CD14-positive monocyte (primary cell): ENCODE results near the gene VPS37B. TPM values are rescaled to one million over a fixed set of nuclear protein-coding genes. Genes with fewer than 3 reads are reported as not detected.

Experiments used
- DNase-seq, 3 donors: peaks; one replicate each; pipeline ENCODE4 v3.0.0-alpha.2; 2011 to 2022
- H2AFZ ChIP-seq: 2 replicates; pipeline ENCODE4 v1.6.0; 2012; ENCODE audit warnings: mild to moderate bottlenecking, low read depth, low read length, inconsistent platforms; ENCODE audit not compliant: insufficient read depth, poor library complexity, severe bottlenecking
- H3K27ac ChIP-seq, 2 donors: 1 replicate in 1 of 2; 2 replicates in 1 of 2; pipeline ENCODE4 v1.5.1; 2012 to 2013; ENCODE audit warnings: low read length in 2 of 2, control low read depth in 1 of 2, inconsistent platforms in 1 of 2, low read depth in 1 of 2, mild to moderate bottlenecking in 1 of 2
- H3K27me3 ChIP-seq, 2 donors: one replicate each; pipeline versions ENCODE4 v1.6.0 to v1.6.1; 2011 to 2013; ENCODE audit warnings: low read length in 2 of 2; ENCODE audit not compliant: control insufficient read depth in 2 of 2, insufficient read depth in 2 of 2
- H3K36me3 ChIP-seq, 2 donors: replicated peaks in 1 of 2; 1 replicate in 1 of 2; 2 replicates in 1 of 2; pipeline versions ENCODE4 v1.5.1 to v1.6.1; 2012 to 2013; ENCODE audit warnings: low read length in 2 of 2, control low read depth in 1 of 2, inconsistent platforms in 1 of 2, mild to moderate bottlenecking in 1 of 2; ENCODE audit not compliant: insufficient read depth in 2 of 2, control insufficient read depth in 1 of 2
- H3K4me1 ChIP-seq, 2 donors: 1 replicate in 1 of 2; 2 replicates in 1 of 2; pipeline versions ENCODE4 v1.5.1 to v1.6.1; 2012 to 2013; ENCODE audit warnings: low read length in 2 of 2, control low read depth in 1 of 2, inconsistent platforms in 1 of 2, mild to moderate bottlenecking in 1 of 2, moderate library complexity in 1 of 2; ENCODE audit not compliant: insufficient read depth in 2 of 2, control insufficient read depth in 1 of 2
- H3K4me2 ChIP-seq: replicated peaks from 2 replicates; pipeline ENCODE3; 2012; ENCODE audit warnings: low read length, moderate library complexity, mild to moderate bottlenecking; ENCODE audit not compliant: poor library complexity, severe bottlenecking; ENCODE audit errors: extremely low read depth
- H3K4me3 ChIP-seq, 3 experiments: fragments of 200-600 bp in 1 of 3; sonication (generic) in 1 of 3; replicated peaks in 1 of 3; 1 replicate in 2 of 3; 2 replicates in 1 of 3; pipeline ENCODE4 v1.5.1; 2011 to 2013; ENCODE audit warnings: low read length in 3 of 3, mild to moderate bottlenecking in 3 of 3, control low read depth in 2 of 3, low read depth in 2 of 3, inconsistent platforms in 1 of 3, moderate library complexity in 1 of 3
- H3K79me2 ChIP-seq: 2 replicates; pipeline ENCODE4 v1.6.0; 2012; ENCODE audit warnings: mild to moderate bottlenecking, control low read depth, inconsistent platforms, low read length, moderate library complexity; ENCODE audit not compliant: insufficient read depth
- H3K9ac ChIP-seq: 2 replicates; pipeline ENCODE4 v1.6.0; 2017; ENCODE audit warnings: low read length, mild to moderate bottlenecking; ENCODE audit not compliant: insufficient read depth, poor library complexity, severe bottlenecking
- H3K9me3 ChIP-seq, 2 donors: replicated peaks in 1 of 2; 1 replicate in 1 of 2; 2 replicates in 1 of 2; pipeline versions ENCODE4 v1.5.1 to v1.6.1; 2012 to 2013; ENCODE audit warnings: low read length in 2 of 2, control low read depth in 1 of 2; ENCODE audit not compliant: control insufficient read depth in 1 of 2, insufficient read depth in 1 of 2
- H4K20me1 ChIP-seq: 2 replicates; pipeline ENCODE4 v1.6.0; 2012; ENCODE audit warnings: mild to moderate bottlenecking, low read length, control low read depth, moderate library complexity; ENCODE audit not compliant: insufficient read depth
- H3K27ac Mint-ChIP-seq, 7 donors: one replicate each; pipeline ENCODE4 v1.8.0; 2020; ENCODE audit warnings: mild to moderate bottlenecking in 7 of 7, mixed read lengths in 7 of 7, moderate library complexity in 6 of 7, inconsistent platforms in 2 of 7
- H3K27me3 Mint-ChIP-seq, 3 donors: one replicate each; pipeline ENCODE4 v1.8.0; 2021 to 2022; ENCODE audit warnings: low read depth in 3 of 3, mild to moderate bottlenecking in 3 of 3, mixed read lengths in 3 of 3, moderate library complexity in 3 of 3, inconsistent platforms in 1 of 3
- H3K36me3 Mint-ChIP-seq, 2 donors: one replicate each; pipeline ENCODE4 v1.8.0; 2020; ENCODE audit warnings: mixed read lengths in 2 of 2, inconsistent platforms in 1 of 2, mild to moderate bottlenecking in 1 of 2
- H3K4me1 Mint-ChIP-seq: one replicate; pipeline ENCODE4 v1.8.0; 2020; ENCODE audit warnings: mild to moderate bottlenecking, mixed read lengths
- H3K4me3 Mint-ChIP-seq, 2 donors: one replicate each; pipeline ENCODE4 v1.8.0; 2020; ENCODE audit warnings: mild to moderate bottlenecking in 2 of 2, mixed read lengths in 2 of 2, moderate library complexity in 1 of 2
- H3K9me3 Mint-ChIP-seq, 7 donors: one replicate each; pipeline ENCODE4 v1.8.0; 2020 to 2022; ENCODE audit warnings: mixed read lengths in 7 of 7, mild to moderate bottlenecking in 6 of 7, moderate library complexity in 6 of 7, inconsistent platforms in 2 of 7
- WGBS: methylation state at CpG from one replicate; pipeline ENCODE4 v1.1.5; 2013; ENCODE audit warnings: missing lambda C conversion rate; ENCODE audit not compliant: insufficient coverage; 5-methylcytosine and 5-hydroxymethylcytosine counted together
- intact Hi-C, 2 donors: fragments of 100-400 bp; cut with micrococcal nuclease; formaldehyde crosslinking; loops; one replicate each; pipeline versions ENCODE4 v1.15.0 to v1.15.1; 2023
- polyA plus RNA-seq, 3 donors: library from polyadenylated mRNA; depleted of rRNA in 1 of 3; unstranded in 2 of 3; stranded (reverse) in 1 of 3; fragments of 300-500 nt in 2 of 3; fragments of >200 nt in 1 of 3; fragmentation: Illumina TruSeq in 2 of 3; gene quantifications; 1 replicate in 2 of 3; 2 replicates in 1 of 3; pipeline ENCODE4 v1.2.3, GENCODE V29; 2012 to 2021
- TF ChIP-seq, protein P1 (sequence below): fragments of 200-600 bp; IDR thresholded peaks from one replicate; pipeline ENCODE4 v1.8.0; 2022; ENCODE audit warnings: antibody characterized with exemption, mild to moderate bottlenecking

Gene VPS37B
- polyA plus RNA-seq, 3 donors: 12.3 to 34.3 (median 16.4) TPM

DNA sequence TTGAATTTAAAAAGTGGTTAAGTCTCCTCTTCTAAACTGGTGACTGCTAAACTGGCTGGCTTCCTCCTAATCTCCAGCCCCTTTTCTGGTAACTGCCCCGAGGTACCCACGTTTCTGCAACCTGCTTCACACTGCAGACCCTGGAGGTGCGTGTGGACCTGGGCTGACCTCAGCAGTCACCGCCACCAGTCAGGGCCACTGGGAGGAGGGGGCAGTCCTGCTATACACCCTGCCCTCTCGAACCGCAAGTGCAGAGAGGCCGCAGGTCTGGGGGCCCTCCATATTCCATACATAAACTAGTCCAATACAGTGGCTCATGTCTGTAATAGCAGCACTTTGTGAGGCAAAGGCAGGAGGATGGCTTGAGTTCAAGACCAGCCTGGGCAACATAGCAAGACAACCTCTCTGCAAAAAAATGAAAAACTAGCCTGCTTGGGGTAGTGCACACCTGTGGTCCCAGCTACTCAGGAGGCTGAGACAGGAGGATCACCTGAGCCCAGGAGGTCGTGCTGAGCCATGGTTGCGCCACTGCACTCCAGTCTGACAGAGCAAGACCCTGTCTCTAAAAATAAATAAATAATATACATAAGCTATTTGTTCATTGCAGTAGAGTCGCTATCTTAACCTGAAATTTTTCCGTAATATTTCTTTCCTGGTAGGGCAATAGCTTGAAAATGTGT lies 25.6 kb downstream of the VPS37B start:
- Histone ChIP-seq H3K36me3 (peaks cover 47 to 52% of the 10 kb centered on the region in 2 donors), H3K9ac (peak overlapping the region; percentile 69), H2AFZ (no peak overlapping the region), H3K27me3 (no peaks in the 10 kb centered on the region), H3K27ac (peak overlapping the region; percentile 90 to 91), H4K20me1 (peaks cover 93% of the 10 kb centered on the region), H3K9me3 (no peaks in the 10 kb centered on the region), H3K4me2 (peak overlapping the region; percentile 80), H3K79me2 (peaks cover 56% of the 10 kb centered on the region), H3K4me3 (peak overlapping the region in 1 of 3 experiments; percentile 72), H3K4me1 (peaks cover 40 to 53% of the 10 kb centered on the region in 2 donors)
- Mint-ChIP-seq H3K4me3 (peak overlapping the region in 1 of 2 donors; percentile 91), H3K4me1 (peaks cover 52% of the 10 kb centered on the region), H3K27me3 (peaks cover 0 to 7% (median 2%) of the 10 kb centered on the region in 3 donors), H3K27ac (peak overlapping the region in 6 of 7 donors; percentile 92 to 96 (median 95)), H3K36me3 (peaks cover 72 to 74% of the 10 kb centered on the region in 2 donors), H3K9me3 (peaks cover 0 to 2% (median 0%) of the 10 kb centered on the region in 7 donors)
- whole genome bisulfite sequencing: 80% methylated on average over 4 of the region's 11 CpGs
- intact Hi-C loops: no loop called here
- TF ChIP-seq, protein P1, sequence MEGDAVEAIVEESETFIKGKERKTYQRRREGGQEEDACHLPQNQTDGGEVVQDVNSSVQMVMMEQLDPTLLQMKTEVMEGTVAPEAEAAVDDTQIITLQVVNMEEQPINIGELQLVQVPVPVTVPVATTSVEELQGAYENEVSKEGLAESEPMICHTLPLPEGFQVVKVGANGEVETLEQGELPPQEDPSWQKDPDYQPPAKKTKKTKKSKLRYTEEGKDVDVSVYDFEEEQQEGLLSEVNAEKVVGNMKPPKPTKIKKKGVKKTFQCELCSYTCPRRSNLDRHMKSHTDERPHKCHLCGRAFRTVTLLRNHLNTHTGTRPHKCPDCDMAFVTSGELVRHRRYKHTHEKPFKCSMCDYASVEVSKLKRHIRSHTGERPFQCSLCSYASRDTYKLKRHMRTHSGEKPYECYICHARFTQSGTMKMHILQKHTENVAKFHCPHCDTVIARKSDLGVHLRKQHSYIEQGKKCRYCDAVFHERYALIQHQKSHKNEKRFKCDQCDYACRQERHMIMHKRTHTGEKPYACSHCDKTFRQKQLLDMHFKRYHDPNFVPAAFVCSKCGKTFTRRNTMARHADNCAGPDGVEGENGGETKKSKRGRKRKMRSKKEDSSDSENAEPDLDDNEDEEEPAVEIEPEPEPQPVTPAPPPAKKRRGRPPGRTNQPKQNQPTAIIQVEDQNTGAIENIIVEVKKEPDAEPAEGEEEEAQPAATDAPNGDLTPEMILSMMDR: no peak
- no peak for DNase-seq

DNA sequence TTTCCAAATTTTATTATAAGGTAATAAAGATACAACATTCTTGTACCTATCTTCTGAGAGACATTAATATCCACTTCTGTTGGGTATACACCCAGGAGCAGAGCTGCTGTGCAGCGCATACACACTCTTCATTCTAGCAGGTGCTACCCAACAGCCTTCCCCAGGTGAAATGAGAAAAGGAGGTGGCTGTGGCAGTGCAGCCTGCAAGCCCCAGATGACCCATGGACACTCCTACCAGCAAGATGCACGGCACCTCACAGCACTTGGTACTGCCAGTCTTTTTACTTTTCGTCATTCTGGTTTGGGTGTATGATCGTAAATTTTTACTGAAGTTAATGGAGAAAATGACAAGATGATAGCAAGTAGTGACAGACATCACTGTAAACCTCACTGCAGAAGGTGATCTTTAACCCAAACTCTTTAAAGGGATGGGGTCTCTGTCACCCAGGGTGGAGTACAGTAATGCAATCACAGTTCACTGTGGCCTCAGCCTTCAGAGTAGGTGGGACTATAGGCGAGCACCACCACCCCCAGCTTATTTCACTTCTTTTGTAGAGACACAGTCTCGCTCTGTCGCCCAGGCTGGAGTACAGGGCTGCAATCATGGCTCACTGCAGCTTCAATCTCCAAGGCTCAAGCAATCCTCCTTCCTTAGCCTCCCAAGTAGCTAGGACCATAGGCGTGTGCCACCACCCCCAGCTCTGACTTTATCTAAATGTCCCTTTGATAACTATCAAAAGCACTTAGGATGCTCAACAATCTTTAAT lies 26.5 kb downstream of the VPS37B start:
- peaks cover 48 to 61% of the 10 kb centered on the region in 2 donors for H3K36me3 ChIP-seq
- H3K27ac Mint-ChIP-seq: peak overlapping the region in 1 of 7 donors; percentile 32
- H3K27me3 ChIP-seq: no peaks in the 10 kb centered on the region
- no peaks in the 10 kb centered on the region for H3K9me3 ChIP-seq
- WGBS: 96% methylated on average over 3 of the region's 8 CpGs
- peaks cover 0 to 2% (median 0%) of the 10 kb centered on the region in 7 donors for H3K9me3 Mint-ChIP-seq
- DNase-seq: no peak
- peaks cover 80 to 82% of the 10 kb centered on the region in 2 donors for H3K36me3 Mint-ChIP-seq
- intact Hi-C loops: no loop called here
- no peak overlapping the region for H3K4me3 Mint-ChIP-seq
- H3K4me1 Mint-ChIP-seq: peaks cover 48% of the 10 kb centered on the region
- no peak overlapping the region for H3K27ac ChIP-seq
- H3K27me3 Mint-ChIP-seq: peaks cover 0 to 7% (median 2%) of the 10 kb centered on the region in 3 donors
- H3K79me2 ChIP-seq: peaks cover 46% of the 10 kb centered on the region
- no peak overlapping the region for H3K9ac ChIP-seq
- H2AFZ ChIP-seq: no peak overlapping the region
- no peak overlapping the region for H3K4me3 ChIP-seq
- H4K20me1 ChIP-seq: peaks cover 93% of the 10 kb centered on the region
- H3K4me1 ChIP-seq: peaks cover 36 to 46% of the 10 kb centered on the region in 2 donors
- TF ChIP-seq, protein P1: no peak
- no peak overlapping the region for H3K4me2 ChIP-seq
